ENCODE measurements around the gene YARS1. TPM values are rescaled to one million over a fixed set of nuclear protein-coding genes. Genes with fewer than 3 reads are reported as not detected.
"Not testable (repeated sequence)": the region's sequence is repeated elsewhere in the genome, so short reads cannot be mapped to it uniquely, and the experiment has no call there.

The YARS1 gene
- total RNA-seq, 2 donors from 2014 or later: 74.2 to 85.5 TPM

GRCh38 chr1:32818804-32819541, 1.8 kb upstream of the YARS1 start:
- no peak for DNase-seq (ENCODE audit: low spot score)
- intact Hi-C loops (cut with DNase I): no loop called here

DNA sequence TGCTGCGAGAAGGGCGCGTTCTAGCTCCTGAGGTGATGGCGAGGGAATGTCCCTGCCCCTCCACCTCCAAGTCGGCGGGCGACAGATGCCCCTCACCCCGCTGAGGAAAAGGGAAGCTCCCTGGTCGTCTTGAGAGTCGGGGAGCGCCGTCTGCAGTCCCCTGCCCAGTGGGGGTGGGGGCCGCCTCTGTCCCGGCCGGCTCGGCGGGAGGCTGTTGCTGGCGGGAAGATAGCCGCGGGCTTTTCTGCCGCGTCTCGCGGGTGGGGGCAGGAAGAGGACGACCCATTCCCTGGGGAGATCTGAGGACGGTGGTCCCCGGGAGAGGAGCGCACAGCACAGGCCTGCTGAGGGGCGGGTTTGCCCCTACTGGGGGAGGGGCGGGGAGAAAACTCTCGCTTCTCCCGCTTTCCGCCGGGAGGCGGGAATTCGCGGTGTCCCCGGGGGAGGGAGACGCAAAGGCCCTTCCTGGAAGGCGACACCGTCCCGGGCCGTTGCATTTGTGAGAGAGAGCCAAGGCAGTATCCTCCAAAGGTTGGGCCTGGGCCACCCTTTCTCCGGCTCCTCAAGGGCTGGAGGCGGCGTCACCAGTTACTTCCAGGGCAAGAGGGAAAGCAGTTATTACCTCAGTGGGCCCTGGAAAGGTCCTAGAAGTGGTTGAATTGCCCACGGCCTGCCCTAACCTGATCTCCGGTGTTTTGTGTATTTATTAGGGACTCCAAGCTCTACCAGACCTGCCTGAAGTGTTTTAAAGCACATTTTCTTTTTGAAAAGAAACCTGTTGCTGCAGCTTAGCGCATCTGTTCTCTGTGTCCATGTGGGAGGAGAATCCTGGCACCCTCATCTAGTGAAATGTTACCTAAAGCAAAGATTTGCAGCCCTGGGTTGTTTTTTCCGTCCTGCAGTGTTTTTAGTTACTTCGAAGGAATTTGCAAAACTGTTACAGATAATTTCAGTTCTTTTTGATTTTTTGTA, 943 bp upstream of the YARS1 start:
- intact Hi-C loops (cut with DNase I): no loop called here

DNA sequence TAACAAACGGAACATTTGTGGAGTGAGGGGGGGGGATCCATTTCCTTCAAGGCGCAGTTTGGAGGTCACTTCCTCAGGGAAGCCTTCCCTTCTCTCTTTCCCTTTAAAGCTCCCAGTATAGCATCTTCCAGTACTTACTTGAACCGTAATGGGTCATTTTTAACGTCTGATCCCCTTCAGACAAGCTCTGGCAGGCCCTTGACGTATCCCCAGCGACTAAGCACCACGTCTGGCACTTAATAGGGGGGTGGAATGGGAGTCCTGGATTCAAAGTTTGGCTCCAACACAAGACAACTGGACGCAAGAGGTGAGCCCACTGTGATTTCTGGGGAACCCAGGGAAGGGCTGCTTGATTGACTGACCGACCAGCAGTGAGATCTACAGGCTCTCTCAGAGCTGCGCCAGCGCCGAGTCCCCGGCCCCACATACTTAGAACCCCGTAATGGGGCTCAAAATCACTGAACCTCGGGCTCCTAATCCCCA, 441 bp downstream of the YARS1 start:
- no peak for DNase-seq (ENCODE audit: low spot score)
- intact Hi-C loops (cut with DNase I): no loop called here

More for the DNA sequence above, 943 bp upstream of the YARS1 start:
- DNase-seq (ENCODE audit: low spot score): peak; percentile 94

- no peak for DNase-seq (ENCODE audit: low spot score)
- intact Hi-C loops (cut with DNase I): no loop called here
Measured at GRCh38 chr1:32813941-32814739, 3.0 kb downstream of the YARS1 start.

GRCh38 chr1:32811917-32812316, 5.2 kb downstream of the YARS1 start:
- intact Hi-C loops (cut with DNase I): no loop called here
- DNase-seq (ENCODE audit: low spot score): no peak

GRCh38 chr1:32811265-32811664, 5.9 kb downstream of the YARS1 start:
- DNase-seq (ENCODE audit: low spot score): no peak
- intact Hi-C loops (cut with DNase I): no loop called here

GRCh38 chr1:32810358-32810757, 6.8 kb downstream of the YARS1 start:
- intact Hi-C loops (cut with DNase I): no loop called here
- DNase-seq (ENCODE audit: low spot score): no peak

DNA sequence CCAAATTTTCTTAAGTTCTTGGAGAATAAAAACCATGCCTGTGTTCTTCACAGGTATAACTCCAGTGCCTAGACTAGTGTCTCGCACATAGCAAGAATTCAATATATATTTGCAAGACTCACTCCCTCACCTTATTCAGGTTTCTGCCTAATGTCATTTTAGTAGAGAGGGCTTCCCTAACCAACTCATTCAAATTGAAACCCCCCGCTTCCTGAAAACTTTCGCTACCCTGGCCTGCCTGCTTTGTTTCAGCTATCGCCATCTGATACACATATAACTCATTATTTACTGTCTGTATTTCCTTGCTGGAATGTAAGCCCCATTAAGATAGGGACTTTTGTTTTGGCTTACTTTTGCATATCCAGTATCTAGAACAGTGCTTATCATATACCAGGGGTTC, 8.6 kb downstream of the YARS1 start:
- no peak for DNase-seq (ENCODE audit: low spot score)
- intact Hi-C loops (cut with DNase I): no loop called here

DNA sequence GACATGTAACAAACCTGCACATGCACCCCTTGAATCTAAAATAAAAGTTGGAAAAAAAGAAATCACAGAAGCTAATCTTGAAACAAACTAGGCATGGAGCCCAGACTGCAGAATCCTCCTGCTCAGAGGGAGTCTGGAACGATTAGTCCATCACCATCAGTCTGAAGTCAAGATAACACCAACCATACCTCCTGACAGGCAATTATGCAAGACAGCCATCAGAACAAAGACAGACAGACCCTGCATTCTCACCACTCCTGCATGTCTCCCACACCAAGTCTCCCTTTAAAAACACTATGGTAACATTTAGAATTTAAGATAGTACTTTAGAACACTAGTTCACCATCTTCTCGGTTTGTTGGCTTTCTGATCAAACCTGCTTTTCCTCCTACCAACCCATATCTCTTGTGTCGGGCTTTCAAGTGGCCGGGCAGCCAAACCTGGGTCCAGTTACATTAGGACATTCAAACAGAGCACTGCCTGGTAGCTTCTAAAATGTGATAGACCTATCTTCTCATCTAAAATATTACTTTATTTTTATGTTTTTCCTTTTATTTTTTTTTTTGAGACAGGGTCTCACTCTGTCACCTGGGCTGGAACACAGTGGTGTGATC, 10.1 kb downstream of the YARS1 start:
- no peak for DNase-seq (ENCODE audit: low spot score)
- intact Hi-C loops (cut with DNase I): no loop called here

DNA sequence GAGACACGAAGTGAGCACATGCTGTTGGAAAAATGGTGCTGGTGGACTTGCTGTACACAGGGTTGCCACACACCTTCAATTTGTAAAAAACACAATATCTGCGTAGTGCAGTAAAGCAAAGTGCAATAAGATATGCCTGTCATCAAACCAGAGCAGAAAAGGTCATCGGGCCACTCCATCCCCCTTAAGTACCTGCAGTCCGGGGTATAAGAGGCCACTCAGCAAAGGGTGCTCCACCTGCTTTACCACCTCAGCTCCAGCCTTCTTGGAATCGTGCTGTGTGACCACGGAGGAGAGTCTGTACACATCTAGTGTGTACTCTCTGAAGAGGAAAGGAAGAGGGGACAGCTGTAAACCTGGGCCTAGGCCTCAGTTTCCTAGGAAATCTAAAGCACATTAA, 10.9 kb downstream of the YARS1 start:
- intact Hi-C loops (cut with DNase I): no loop called here
- no peak for DNase-seq (ENCODE audit: low spot score)

GRCh38 chr1:32804460-32804859, 12.7 kb downstream of the YARS1 start:
- intact Hi-C loops (cut with DNase I); DNase-seq (ENCODE audit: low spot score): not testable (repeated sequence)

DNA sequence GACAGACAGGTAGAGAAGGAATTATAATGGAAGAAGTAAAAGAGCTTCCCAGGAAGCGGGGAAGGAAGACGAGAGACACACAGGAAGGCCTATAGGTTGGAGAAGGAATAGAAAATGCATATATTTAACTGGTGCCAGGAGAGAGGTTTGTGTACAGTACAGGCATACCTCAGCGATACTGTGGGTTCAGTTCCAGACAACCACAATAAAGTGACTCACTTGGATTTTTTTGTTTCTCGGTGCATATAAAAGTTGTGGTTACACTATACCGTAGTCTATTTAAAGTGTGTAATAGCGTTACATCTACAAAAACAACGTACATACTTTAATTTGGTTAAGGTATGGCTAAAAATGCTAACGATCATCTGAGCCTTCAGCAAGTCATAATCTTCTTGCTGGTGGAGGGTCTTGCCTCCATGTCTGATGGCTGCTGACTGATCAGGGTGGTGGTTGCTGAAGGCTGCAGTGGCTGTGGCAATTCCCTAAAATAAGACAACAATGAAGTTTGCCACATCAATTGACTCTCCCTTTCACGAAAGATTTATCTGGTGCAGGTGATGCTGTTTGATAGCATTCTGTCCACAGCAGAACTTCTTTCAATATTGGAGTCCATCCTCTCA, 16.0 kb downstream of the YARS1 start:
- intact Hi-C loops (cut with DNase I): no loop called here

GRCh38 chr1:32798679-32799416, 18.3 kb downstream of the YARS1 start:
- intact Hi-C loops (cut with DNase I): no loop called here
- no peak for DNase-seq (ENCODE audit: low spot score)

More for the DNA sequence above, 16.0 kb downstream of the YARS1 start:
- no peak for DNase-seq (ENCODE audit: low spot score)

- DNase-seq (ENCODE audit: low spot score): no peak
- intact Hi-C loops (cut with DNase I): no loop called here
Measured at GRCh38 chr1:32798191-32798590, 19.0 kb downstream of the YARS1 start.

- intact Hi-C loops (cut with DNase I): no loop called here
- no peak for DNase-seq (ENCODE audit: low spot score)
Measured at GRCh38 chr1:32797456-32797855, 19.7 kb downstream of the YARS1 start.

DNA sequence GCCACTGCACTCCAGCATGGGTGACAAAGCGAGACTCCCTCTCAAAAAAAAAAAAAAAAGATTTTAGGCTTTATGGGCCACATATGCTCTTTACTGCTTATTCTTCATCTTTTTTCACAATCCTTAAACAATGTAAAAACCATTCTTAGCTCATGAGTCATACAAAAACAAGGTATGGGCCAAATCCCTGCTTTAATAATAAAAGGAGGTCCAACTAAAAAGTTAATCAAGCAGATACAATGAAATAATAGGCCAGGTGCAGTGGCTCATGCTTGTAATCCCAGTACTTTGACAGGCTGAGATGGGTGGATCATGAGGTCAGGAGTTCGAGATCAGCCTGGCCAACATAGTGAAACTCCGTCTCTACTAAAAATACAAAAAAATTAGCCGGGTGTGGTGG, 21.4 kb downstream of the YARS1 start:
- intact Hi-C loops (cut with DNase I); DNase-seq (ENCODE audit: low spot score): not testable (repeated sequence)

DNA sequence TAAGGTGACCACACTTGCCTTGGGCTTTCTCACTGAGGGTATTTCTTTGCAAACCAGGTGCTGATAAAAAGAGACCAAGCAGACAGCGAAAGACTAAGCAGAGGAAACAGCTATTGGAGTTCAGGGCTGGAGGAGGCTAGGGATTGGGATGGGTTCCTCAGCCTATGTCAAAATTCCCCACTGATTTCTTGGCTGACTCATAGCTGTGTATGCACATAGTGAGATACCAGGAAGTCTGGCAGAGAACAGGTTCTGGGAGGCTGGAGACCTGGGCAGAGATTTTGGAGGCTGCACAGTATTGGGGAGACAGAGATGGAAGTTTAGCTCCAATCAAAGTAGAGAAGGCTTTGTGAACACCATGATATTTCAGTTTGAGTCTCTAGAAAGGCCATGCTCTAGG, 25.3 kb downstream of the YARS1 start:
- no peak for DNase-seq (ENCODE audit: low spot score)
- intact Hi-C loops (cut with DNase I): no loop called here

DNA sequence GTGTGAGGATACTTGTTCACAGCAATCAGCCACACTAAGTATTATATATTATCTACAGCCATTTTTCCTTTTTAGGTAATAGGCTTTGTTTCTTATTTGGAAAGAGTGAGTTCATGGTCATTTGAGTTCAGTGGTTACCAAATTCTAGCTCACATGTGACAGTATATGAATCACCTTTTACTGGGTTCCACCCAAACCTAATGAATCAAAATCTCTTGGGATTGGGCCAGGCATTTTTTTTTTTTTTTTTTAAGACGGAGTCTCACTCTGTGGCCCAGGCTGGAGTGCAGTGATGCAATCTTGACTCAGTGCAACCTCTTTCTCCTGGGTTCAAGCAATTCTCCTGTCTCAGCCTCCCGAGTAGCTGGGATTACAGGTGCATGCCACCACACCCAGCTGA, 27.8 kb downstream of the YARS1 start:
- DNase-seq (ENCODE audit: low spot score); intact Hi-C loops (cut with DNase I): not testable (repeated sequence)

All from posterior vena cava (tissue), 2 donors.